GM19397 (cell line): ENCODE results near the gene EEA1.
"Not testable (repeated sequence)": the region's sequence is repeated elsewhere in the genome, so short reads cannot be mapped to it uniquely, and the experiment has no call there.

Source experiments
- ATAC-seq: cut with Tn5 transposase; IDR thresholded peaks from one replicate; pipeline ENCODE4 v1.9.1; 2021; ENCODE audit warnings: mild to moderate bottlenecking, moderate library complexity; ENCODE audit not compliant: unreplicated experiment

EEA1 gene

GRCh38 chr12:92756898-92757596 is 172.0 kb downstream of the EEA1 start:
- ATAC-seq, result no peak

DNA sequence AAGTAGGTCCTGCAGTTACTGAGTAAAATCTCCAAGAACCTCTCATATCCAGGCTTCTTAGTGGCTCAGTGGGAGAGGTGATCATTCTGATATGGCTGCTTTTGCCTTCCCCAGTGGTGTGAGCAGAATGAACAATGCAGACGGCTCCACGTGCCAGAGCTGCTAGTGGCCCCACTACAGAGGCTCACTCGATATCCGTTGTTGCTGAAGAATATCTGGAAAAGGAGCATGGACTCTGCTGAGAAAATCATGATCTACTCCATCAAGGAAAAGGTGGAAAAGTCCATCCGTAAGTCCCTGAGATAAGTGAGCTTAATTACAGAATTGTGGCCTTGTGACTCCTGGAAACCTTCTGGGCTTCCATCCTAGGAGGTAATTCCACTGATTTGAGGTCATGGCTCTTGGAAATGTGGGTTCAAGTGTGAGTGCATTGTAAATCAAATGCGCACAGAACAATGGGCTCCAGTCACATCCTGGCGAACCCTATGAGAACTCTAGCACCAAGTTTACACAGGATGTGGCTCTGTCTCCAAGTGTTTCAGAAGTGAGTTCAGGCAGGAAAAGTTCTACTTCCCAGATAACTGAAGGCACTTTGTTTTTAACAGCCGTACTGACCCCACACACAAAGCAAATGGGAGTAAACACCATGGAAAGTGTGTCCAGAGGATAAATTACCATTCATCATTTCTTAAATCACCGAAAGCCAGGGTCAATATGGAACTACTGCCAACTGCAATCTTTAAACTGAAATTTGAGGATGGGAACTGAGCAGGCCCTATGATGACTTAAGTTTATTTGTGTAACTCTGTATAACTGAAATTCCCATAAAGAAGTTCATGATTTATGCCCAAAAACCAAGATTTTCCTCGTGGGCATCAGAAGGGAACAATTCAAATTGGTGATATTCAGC is 174.9 kb downstream of the EEA1 start:
- ATAC-seq, result no peak

- ATAC-seq, result not testable (repeated sequence)
These were observed 179.4 kb downstream of the EEA1 start for GRCh38 chr12:92749691-92750090.

DNA sequence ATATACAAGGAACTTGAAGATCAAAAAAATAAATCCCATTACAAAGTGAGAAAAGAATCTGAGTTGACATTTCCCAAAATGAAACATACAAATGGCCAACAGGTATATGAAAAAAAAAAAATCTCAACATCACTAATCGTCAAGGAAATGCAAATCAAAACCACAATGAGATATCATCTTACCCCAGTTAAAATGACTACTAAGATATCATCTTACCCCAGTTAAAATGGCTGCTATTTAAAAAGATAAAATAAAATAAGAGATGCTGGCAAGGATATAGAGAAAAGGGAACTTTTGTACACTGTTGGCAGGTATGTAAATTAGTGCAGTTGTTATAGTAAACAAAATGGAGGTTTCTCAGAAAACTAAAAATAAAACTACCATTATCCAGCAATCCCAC is 181.9 kb downstream of the EEA1 start:
- no peak for ATAC-seq

DNA sequence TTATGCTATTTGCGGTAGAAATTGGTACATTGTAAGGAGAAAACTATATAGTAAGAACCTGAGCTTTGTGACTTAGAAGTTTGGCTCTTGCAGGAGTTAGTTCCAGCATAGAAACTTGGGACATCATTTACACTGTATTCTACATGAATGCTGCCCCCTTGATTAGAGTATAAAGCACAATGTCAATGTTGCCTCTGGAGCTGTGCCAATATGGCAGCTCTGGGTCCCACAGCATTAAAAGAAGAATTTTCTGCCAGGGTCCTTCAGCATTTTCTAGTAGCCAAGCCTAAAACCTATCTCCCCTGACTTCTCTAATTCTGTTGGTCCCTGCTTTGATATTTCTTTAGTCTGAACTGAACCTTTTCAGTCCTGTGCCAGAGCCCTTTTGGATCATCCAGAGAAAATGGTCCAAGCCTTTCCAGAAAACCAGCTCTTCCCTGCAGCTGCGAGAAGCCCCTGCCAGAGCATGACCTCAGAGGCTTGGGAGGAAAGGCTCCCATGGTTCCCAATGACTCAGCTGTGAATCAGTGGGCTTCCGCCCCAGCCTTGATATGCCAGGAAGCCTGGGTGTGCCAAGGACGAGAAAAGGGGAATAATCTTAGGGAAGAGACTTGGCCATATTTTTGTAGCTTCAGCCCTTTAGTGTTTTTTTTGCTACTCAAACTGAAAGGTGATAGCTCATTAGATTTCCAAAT is 183.1 kb downstream of the EEA1 start:
- no peak for ATAC-seq

GRCh38 chr12:92743026-92743425 is 186.1 kb downstream of the EEA1 start:
- ATAC-seq, result no peak

- ATAC-seq, result no peak
These were observed 188.7 kb downstream of the EEA1 start for GRCh38 chr12:92740411-92740810.

- ATAC-seq, result no peak
These were observed 190.0 kb downstream of the EEA1 start for GRCh38 chr12:92739113-92739512.

- ATAC-seq, result no peak
These were observed 190.9 kb downstream of the EEA1 start for GRCh38 chr12:92737855-92738850.

DNA sequence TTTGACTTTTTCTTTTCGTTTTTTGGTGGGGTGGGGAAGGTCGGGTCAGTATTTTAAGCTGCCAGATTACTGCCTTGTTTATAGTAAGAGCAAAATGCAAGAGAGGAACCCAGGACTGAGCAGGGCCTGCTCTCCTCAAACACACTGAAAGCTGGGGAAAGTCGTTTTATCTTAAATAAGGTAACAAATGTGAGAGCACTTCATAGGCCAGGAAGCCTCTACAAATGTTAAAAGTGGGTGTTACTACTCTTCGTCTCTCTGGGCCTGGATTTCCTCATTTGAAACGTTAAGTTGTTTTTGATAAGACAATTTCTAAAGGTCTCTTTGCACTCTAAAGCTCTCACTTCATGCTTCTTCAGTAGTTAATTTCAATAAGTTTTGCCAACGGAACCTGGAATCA is 192.5 kb downstream of the EEA1 start:
- no peak for ATAC-seq

GRCh38 chr12:92735131-92735721 is 193.9 kb downstream of the EEA1 start:
- no peak for ATAC-seq

DNA sequence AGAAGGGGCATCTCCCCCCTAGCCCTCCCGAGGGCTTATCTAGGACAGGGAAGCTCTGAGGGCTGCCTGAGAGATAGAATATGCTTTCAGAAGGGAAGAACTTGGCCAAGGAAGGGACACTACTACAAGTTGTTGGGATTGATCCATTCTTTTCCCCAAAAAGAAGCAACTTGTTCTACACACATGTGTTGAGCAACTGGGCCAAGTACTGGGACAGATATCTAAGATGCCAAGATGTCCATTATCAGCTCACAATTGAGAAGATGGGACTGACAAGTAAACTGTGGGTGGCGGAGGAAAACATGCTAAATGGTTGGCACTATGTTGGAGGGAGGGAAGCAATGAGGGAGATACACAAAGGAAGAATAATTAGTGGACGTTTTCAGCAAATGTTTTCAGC is 195.4 kb downstream of the EEA1 start:
- no peak for ATAC-seq

DNA sequence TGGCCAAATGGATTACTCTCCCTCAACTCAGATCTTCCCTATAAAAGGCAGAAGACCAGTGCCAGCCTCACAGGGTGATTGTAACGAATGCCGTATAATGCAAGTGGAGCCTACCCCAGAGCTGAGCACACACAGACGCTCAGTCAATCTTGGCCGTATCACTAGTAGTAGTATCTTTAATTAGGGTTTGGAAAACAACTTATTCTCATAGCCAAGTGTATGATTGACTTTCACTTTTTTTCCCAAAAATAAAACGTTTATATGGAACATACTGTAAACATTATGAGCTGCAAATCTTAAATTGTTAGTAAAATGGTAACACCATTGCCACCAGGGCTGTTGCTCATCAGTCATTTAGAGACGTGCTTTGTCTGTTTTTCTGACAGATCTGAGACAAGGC is 195.9 kb downstream of the EEA1 start:
- ATAC-seq, result no peak

- ATAC-seq, result no peak
These were observed 196.4 kb downstream of the EEA1 start for GRCh38 chr12:92732716-92733115.

DNA sequence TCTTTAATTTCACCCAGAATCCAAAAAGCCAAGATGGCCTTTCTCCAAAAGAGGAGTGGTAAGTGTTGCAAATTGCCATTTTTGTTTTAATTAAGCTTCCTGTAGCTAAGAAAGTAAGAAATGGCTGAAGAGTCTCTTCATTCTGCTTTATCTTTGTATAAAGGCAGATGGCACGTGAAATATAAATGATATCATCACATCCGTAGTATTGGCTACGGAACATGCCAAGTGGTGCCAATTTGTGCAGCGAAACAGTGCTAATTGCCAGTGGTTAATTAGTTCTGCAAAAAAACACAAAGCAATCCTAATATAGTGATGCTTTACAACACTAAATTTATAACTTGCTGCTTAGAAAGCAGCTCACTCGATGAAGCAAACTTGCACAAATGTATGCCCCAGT is 196.9 kb downstream of the EEA1 start:
- ATAC-seq, result no peak

DNA sequence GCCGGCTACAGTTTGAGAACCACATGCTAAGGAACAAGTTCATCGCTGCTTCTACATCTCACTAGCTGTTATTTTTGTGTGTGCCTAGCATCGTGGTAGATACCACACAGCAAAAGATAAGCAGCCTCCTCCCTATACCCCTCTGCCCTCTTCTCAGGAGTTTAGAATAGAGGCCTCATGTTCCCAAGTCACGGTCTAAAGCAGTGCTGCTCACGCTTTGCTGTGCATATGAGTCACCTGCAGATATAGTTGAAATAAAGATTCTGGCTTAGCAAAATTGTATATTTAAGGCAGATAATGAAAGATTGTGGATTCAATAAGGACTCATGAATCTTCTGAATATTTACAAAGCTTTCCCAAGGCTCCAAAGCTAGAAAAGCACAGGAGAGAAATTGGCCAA is 198.3 kb downstream of the EEA1 start:
- no peak for ATAC-seq

- no peak for ATAC-seq
These were observed 199.3 kb downstream of the EEA1 start for GRCh38 chr12:92729773-92730305.

- ATAC-seq, result no peak
These were observed 202.2 kb downstream of the EEA1 start for GRCh38 chr12:92726850-92727249.

DNA sequence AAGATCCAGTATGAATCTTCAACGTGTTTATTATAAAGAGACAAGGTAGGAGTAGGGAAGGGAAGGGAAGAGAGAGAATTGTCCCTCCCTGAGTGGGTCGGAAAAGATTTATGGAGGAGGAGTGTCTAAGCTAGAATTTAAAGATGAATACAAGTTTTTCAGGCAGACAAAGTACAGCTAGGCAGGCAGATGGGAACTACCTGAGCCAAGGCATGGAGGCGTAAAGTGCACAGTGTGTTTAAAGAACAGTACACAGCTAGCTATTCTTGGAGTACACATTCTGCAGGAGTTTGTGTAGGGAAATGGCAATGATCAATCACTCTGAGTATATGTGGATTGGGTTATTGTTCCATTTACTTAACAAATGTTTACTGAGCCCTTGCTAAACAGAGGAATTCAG is 206.2 kb downstream of the EEA1 start:
- ATAC-seq, result no peak

GRCh38 chr12:92721656-92722055 is 207.4 kb downstream of the EEA1 start:
- no peak for ATAC-seq
